ENCODE results near the gene INAFM1. TPM values are rescaled to one million over a fixed set of nuclear protein-coding genes. Genes with fewer than 3 reads are reported as not detected.

INAFM1 gene
- total and polyA plus RNA-seq, 2 donors (not counting 3 experiments of a cell fraction or from before 2014, with no cell fraction given), result 2.8 to 8.3 TPM

- H3K9me3 ChIP-seq (replicated peaks; ENCODE audit: control insufficient read depth, insufficient read depth, low read length), result no peaks in the 10 kb centered on the region
- H4K20me1 ChIP-seq (replicated peaks; ENCODE audit: control insufficient read depth, extremely low read depth, insufficient read depth, low read length), result no peaks in the 10 kb centered on the region
- peaks cover 3% of the 10 kb centered on the region for H3K4me1 ChIP-seq (ENCODE audit: control insufficient read depth, extremely low read depth, insufficient read depth, low read length)
- H3K79me2 ChIP-seq (ENCODE audit: control insufficient read depth, insufficient read depth, low read length), result no peaks in the 10 kb centered on the region
- no peak overlapping the region for H3K27ac ChIP-seq (ENCODE audit: insufficient read depth, low read depth, low read length)
- POLR2A ChIA-PET, result interaction anchor here (0.7 kb wide), 1 partner anchor 11 kb away, joined by 3 read pairs; no protein-coding TSS in a partner anchor
- FAIRE-seq, result no peak
- H3K9me1 ChIP-seq (replicated peaks; ENCODE audit: control insufficient read depth, extremely low read depth, insufficient read depth, low read length), result no peaks in the 10 kb centered on the region
- DNase-seq (ENCODE audit: low read depth, low spot score), result no peak
- intact Hi-C loops (cut with micrococcal nuclease), result no loop called here
- TF ChIP-seq, protein P1, sequence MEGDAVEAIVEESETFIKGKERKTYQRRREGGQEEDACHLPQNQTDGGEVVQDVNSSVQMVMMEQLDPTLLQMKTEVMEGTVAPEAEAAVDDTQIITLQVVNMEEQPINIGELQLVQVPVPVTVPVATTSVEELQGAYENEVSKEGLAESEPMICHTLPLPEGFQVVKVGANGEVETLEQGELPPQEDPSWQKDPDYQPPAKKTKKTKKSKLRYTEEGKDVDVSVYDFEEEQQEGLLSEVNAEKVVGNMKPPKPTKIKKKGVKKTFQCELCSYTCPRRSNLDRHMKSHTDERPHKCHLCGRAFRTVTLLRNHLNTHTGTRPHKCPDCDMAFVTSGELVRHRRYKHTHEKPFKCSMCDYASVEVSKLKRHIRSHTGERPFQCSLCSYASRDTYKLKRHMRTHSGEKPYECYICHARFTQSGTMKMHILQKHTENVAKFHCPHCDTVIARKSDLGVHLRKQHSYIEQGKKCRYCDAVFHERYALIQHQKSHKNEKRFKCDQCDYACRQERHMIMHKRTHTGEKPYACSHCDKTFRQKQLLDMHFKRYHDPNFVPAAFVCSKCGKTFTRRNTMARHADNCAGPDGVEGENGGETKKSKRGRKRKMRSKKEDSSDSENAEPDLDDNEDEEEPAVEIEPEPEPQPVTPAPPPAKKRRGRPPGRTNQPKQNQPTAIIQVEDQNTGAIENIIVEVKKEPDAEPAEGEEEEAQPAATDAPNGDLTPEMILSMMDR (IDR thresholded peaks at IDR 0.05; ENCODE audit: extremely low read depth in 1 of 2, insufficient read depth in 1 of 2, low read depth in 1 of 2, low read length in 2 of 2), result no peak
- TF ChIP-seq GATA2 (IDR thresholded peaks at IDR 0.05; ENCODE audit: insufficient read depth, insufficient read length, low read depth, low read length) (no peak), EZH2 (IDR thresholded peaks at IDR 0.05; ENCODE audit: borderline replicate concordance, low read depth, low read length, severe bottlenecking) (no peak), POLR2A (IDR thresholded peaks at IDR 0.05; ENCODE audit: low read depth, low read length) (no peak), POLR2AphosphoS5 (IDR thresholded peaks at IDR 0.05; ENCODE audit: insufficient read depth, low read depth, low read length) (no peak), FOS (IDR thresholded peaks at IDR 0.05; ENCODE audit: borderline replicate concordance, insufficient read depth, low read length) (no peak), MYC (IDR thresholded peaks at IDR 0.05; ENCODE audit: low read depth, low read length) (no peak), JUN (IDR thresholded peaks at IDR 0.05; ENCODE audit: borderline replicate concordance, insufficient read depth, insufficient read length, low read depth) (no peak)
- TF ChIP-seq, protein P2, sequence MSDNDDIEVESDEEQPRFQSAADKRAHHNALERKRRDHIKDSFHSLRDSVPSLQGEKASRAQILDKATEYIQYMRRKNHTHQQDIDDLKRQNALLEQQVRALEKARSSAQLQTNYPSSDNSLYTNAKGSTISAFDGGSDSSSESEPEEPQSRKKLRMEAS (IDR thresholded peaks at IDR 0.05; ENCODE audit: insufficient read depth, insufficient read length), result no peak
- H3K9ac ChIP-seq (replicated peaks; ENCODE audit: extremely low read depth, insufficient read depth, low read length), result no peak overlapping the region
- no peak overlapping the region for H3K4me2 ChIP-seq (ENCODE audit: insufficient read depth, low read length)
- CTCF ChIA-PET, result no interaction called here
- no peaks in the 10 kb centered on the region for H3K27me3 ChIP-seq (ENCODE audit: control insufficient read depth in 2 of 2, insufficient read depth in 2 of 2, low read length in 2 of 2)
- BruUV-seq (replicated peaks), result no TSS peak
- no peak overlapping the region for H3K4me3 ChIP-seq (replicated peaks in 1 of 3; ENCODE audit: insufficient read depth in 1 of 3, low read depth in 1 of 3, low read length in 3 of 3)
- H3K36me3 ChIP-seq (ENCODE audit: control insufficient read depth in 2 of 2, extremely low read depth in 1 of 2, insufficient read depth in 2 of 2, low read length in 2 of 2), result peaks cover 0 to 35% of the 10 kb centered on the region in 2 experiments
- dilution Hi-C loops (cut with MboI; ENCODE audit: extremely low pct_ligation_motif_present, low sequenced_read_pairs), result no loop called here
- H2AFZ ChIP-seq (ENCODE audit: low read depth, low read length), result no peak overlapping the region
Measured at GRCh38 chr19:47268028-47268427, 6.7 kb upstream of the INAFM1 start.

All from endothelial cell of umbilical vein (primary cell).